Activated T-cell treated with anti-CD3 and anti-CD28 coated beads, Interleukin-2, amount 50 U/mL, for 48 hours (primary cell): ENCODE data around the gene OSBP2.

Experiments
- DNase-seq, 2 experiments: peaks; one replicate each; pipeline ENCODE4 v3.0.0-alpha.2; 2020

Gene OSBP2

DNA sequence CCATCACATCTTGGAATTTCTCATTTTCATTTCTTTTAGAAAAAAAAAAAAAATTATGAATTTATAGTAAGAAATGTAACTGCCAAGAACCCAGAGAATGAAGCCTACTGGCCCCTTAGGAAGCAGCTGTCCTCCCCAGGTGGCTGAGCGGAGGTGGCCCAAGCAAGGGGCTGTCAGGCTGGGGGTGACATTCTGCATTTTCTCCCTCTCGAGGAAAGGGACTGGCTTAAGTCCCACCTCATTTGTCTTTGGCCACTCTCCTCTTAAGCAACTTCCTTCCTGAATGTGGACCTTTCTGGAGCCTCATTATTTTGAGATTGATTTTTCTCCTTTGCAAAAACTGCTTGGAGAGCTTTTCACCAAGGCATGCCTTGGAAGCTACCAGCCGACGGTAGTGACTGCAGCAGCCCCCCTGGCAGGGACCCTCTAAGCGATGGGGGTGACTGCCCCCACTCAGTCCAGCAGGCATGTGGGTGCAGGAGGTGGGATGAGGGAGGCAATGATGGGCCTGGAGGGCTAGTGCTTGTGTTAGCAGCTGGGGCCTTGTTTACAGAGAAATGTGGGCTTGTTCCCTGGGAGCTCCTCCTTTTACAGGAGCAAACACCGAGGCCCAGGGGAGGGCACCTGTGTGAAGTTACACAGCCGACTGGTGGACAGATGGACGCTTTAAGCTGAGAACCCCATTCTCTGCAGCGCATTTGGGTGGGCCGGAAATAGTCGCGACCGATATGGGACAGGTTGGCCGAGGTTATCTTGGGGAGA, 162.2 kb downstream of the OSBP2 start:
- DNase-seq: peak in 1 of 2 experiments; percentile 4

DNA sequence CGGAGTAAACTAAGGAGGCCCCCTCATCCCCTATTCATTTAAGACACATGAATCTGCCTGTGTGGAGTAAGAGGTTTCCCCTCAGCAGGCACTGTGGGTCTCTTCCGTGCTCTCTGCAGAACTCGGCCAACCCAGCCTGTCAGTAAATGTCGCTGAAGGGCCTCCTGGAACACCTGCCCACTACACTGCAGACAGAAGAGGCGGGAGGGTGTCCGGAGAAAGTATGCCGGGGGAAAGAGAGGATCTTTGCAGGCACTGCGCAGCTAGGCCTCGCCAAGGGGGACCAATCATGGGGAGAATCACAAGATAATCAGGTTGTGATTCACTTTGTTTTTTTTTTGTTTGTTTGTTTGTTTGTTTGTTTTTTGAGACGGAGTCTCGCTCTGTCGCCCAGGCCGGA, 163.1 kb downstream of the OSBP2 start:
- DNase-seq: peak in 1 of 2 experiments; percentile 4

- DNase-seq: no peak
Measured at GRCh38 chr22:30858976-30859713, 164.5 kb downstream of the OSBP2 start.

- no peak for DNase-seq
Measured at GRCh38 chr22:30859714-30860095, 165.0 kb downstream of the OSBP2 start.

GRCh38 chr22:30860176-30861105, 165.8 kb downstream of the OSBP2 start:
- no peak for DNase-seq

- no peak for DNase-seq
Measured at GRCh38 chr22:30861131-30861530, 166.5 kb downstream of the OSBP2 start.

GRCh38 chr22:30861688-30862552, 167.2 kb downstream of the OSBP2 start:
- peak in 1 of 2 experiments; percentile 3 for DNase-seq

- no peak for DNase-seq
Measured at GRCh38 chr22:30863081-30863833, 168.6 kb downstream of the OSBP2 start.

DNA sequence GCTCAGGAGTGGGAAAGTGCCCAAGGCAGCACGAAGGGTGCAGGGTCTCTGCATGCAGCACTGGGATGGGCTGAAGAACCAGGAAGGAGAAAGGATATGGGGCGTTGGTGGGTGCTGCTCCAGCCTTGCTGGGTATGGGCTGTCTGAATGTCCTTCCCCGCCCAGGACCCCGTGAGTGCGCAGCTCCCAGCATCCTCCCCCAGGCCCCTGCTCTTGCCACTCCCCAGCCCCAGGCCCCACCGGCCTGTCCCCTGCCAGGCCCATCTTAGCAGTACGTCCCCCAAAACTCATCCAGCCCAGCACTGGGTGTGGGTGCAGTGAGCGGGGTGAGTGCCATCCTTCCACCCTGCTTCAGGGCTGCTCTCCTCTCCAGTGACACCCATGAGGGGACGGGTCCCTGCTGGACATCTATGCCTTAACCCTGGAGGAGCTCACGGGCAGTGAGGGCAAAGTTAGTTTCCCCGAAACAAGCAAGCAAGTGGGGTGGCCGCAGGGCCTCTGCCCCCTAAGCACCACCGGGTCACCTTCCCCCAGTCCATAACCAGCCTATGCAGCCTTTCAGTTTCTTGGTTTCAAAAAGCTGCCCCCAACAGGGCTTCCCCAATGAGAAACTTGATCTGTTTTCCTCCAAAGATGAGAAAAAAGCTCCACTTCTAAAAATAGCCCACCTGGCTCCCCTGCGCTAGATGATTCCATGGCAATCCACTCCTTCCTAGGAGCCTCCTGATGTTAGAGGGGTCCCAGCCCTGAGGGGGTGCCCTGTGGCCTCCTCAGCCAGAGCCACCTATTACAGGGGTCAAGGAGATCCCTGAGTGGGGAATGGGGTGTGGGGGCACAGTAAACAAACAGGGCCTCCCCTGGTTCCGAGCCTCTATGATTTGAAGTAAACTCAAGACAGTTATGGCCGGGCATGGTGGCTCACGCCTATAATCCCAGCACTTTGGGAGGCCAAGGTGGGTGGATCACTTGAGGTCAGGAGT, 170.1 kb downstream of the OSBP2 start:
- no peak for DNase-seq

GRCh38 chr22:30865656-30866055, 171.0 kb downstream of the OSBP2 start:
- DNase-seq: no peak

GRCh38 chr22:30866216-30866615, 171.5 kb downstream of the OSBP2 start:
- no peak for DNase-seq

- DNase-seq: no peak
Measured at GRCh38 chr22:30866811-30867271, 172.2 kb downstream of the OSBP2 start.

- DNase-seq: no peak
Measured at GRCh38 chr22:30867746-30868662, 173.3 kb downstream of the OSBP2 start.

GRCh38 chr22:30868663-30869385, 174.2 kb downstream of the OSBP2 start:
- no peak for DNase-seq

GRCh38 chr22:30869667-30870395, 175.2 kb downstream of the OSBP2 start:
- DNase-seq: no peak

DNA sequence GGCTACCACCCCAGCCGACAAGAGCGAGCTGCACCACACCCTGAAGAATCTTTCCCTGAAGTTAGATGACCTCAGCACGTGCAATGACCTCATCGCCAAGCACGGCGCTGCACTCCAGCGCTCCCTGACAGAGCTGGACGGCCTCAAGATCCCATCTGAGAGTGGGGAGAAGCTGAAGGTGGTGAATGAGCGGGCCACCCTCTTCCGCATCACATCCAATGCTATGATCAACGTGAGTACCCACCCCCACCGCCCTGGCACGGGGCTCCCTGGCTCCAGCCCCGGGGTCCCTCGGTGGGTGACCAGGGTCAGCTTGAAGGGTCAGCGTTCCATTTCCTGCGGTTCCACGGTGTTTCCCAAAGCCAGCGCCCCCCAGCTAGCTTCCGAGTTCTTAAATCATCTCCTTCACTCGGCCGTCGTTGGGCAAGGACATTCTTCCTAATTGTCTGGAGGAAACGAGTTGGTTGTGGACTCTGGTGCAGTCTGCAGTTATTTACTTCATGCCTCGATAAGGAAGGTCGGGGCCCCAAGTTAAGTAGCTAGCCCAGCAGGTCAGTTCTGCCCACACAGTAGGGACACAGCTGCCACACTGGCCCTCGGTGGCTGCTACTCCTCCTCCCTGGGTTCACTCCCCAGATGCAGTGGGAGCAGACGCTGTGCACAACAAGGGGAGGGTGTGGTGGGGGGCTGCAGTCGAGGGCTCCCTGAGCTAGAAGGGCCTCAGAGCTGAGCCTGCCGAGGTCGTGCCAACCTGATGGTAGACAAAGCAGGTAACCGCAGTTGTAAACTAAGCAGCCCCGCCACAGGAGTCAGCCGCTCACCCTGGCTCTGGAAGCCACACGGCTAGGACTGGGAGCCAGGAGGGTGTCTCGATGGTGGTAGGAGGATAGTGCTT, 176.0 kb downstream of the OSBP2 start:
- DNase-seq: no peak
